GM12878 (cell line): ENCODE data around the gene OPN5. TPM values are rescaled to one million over a fixed set of nuclear protein-coding genes. Genes with fewer than 3 reads are reported as not detected.

ENCODE experiments used
- ATAC-seq: fragments of 200-7000 bp; cut with Tn5 transposase; 3 replicates; pipeline ENCODE4 v1.9.1; 2020; ENCODE audit warnings: mild to moderate bottlenecking, moderate library complexity
- BruUV-seq: library from RNA; stranded (reverse); fragments of 400-500 nt; replicated peaks from 2 replicates; lab custom pipeline; 2021; lab: Mats Ljungman, UMichigan
- CTCF ChIA-PET: fragments of 300-600 bp; sonication (Branson Sonifier 250); formaldehyde crosslinking; extraction: SDS; loops from one replicate; lab custom pipeline; 2021; ENCODE audit warnings: inconsistent platforms; lab: Yijun Ruan, JAX
- POLR2A ChIA-PET: fragments of 350-600 bp; formaldehyde crosslinking; extraction: SDS; loops from one replicate; lab custom pipeline; 2021; ENCODE audit warnings: inconsistent platforms; lab: Charles Lee
- RAD21 ChIA-PET: fragments of 300-600 bp; sonication (Branson Sonifier 250); formaldehyde crosslinking; loops from one replicate; lab custom pipeline; 2023; ENCODE audit warnings: antibody characterized with exemption; ENCODE audit not compliant: unreplicated experiment; lab: Charles Lee
- SMC1A ChIA-PET: fragments of 300-600 bp; sonication (Branson Sonifier 250); formaldehyde crosslinking; loops from one replicate; lab custom pipeline; 2023; ENCODE audit not compliant: unreplicated experiment, uncharacterized antibody; lab: Charles Lee
- DNase-seq: peaks from one replicate; pipeline ENCODE4 v3.0.0-alpha.2; 2011; ENCODE audit warnings: low read depth, low spot score
- FAIRE-seq: peaks from 3 replicates; lab custom pipeline; 2011; peaks lifted over from hg19 to GRCh38; lab: Jason Lieb, UNC
- H2AFZ ChIP-seq: 2 replicates; pipeline ENCODE4 v1.6.0; 2011; ENCODE audit warnings: low read depth, low read length, control low read depth; ENCODE audit not compliant: control insufficient read depth
- H3K27ac ChIP-seq: 2 replicates; pipeline ENCODE4 v1.5.1; 2011; ENCODE audit warnings: control low read depth; ENCODE audit not compliant: control insufficient read depth, insufficient read depth
- H3K27me3 ChIP-seq, 2 experiments: replicated peaks in 1 of 2; 2 replicates each; pipeline versions ENCODE4 v1.6.0 to v1.6.1; 2011; ENCODE audit warnings: low read length in 1 of 2; ENCODE audit not compliant: control insufficient read depth in 2 of 2, insufficient read depth in 2 of 2
- H3K36me3 ChIP-seq, 2 experiments: 2 replicates each; pipeline ENCODE4 v1.5.1; 2011; ENCODE audit warnings: low read length in 1 of 2; ENCODE audit not compliant: control insufficient read depth in 2 of 2, insufficient read depth in 2 of 2
- H3K4me1 ChIP-seq: 2 replicates; pipeline ENCODE4 v1.6.1; 2011; ENCODE audit warnings: mild to moderate bottlenecking, low read length, moderate library complexity, mixed read lengths; ENCODE audit not compliant: control insufficient read depth, insufficient read depth
- H3K4me2 ChIP-seq: 2 replicates; pipeline ENCODE4 v1.6.0; 2011; ENCODE audit warnings: control low read depth; ENCODE audit not compliant: control insufficient read depth, insufficient read depth
- H3K4me3 ChIP-seq: fragments of 200-600 bp; sonication (generic); 2 replicates; pipeline ENCODE4 v1.5.1; 2016
- H3K79me2 ChIP-seq: 2 replicates; pipeline ENCODE4 v1.6.0; 2011; ENCODE audit warnings: low read length; ENCODE audit not compliant: control insufficient read depth, insufficient read depth
- H3K9ac ChIP-seq: 2 replicates; pipeline ENCODE4 v1.8.0; 2011; ENCODE audit warnings: low read length, control low read depth, mixed read lengths; ENCODE audit not compliant: control insufficient read depth, insufficient read depth
- H3K9me3 ChIP-seq: replicated peaks from 3 replicates; pipeline ENCODE4 v1.5.1; 2011; ENCODE audit warnings: mild to moderate bottlenecking, low read length; ENCODE audit not compliant: control insufficient read depth, insufficient read depth
- H4K20me1 ChIP-seq: 2 replicates; pipeline ENCODE4 v1.6.0; 2011; ENCODE audit not compliant: control insufficient read depth, insufficient read depth
- BCL11A ChIP-seq: IDR thresholded peaks from 2 replicates; pipeline ENCODE4 v1.6.1; 2011; ENCODE audit warnings: low read depth, low read length
- CBFB ChIP-seq: IDR thresholded peaks from 2 replicates; pipeline ENCODE4 v1.6.1; 2016; ENCODE audit warnings: antibody characterized with exemption, low read depth
- CREM ChIP-seq: IDR thresholded peaks from 2 replicates; pipeline ENCODE4 v1.6.1; 2014; ENCODE audit warnings: antibody characterized with exemption, low read depth
- E2F4 ChIP-seq: IDR thresholded peaks from 2 replicates; pipeline ENCODE4 v1.6.1; 2012; ENCODE audit warnings: low read depth, low read length, improper control_type of control experiment
- EED ChIP-seq: sonication (generic); IDR thresholded peaks from 2 replicates; pipeline ENCODE4 v1.6.1; 2016; ENCODE audit warnings: antibody characterized with exemption, low read depth
- FOXM1 ChIP-seq: IDR thresholded peaks from 2 replicates; pipeline ENCODE4 v1.6.1; 2012; ENCODE audit warnings: low read depth, mild to moderate bottlenecking, inconsistent platforms, low read length, moderate library complexity
- IRF4 ChIP-seq: IDR thresholded peaks from 2 replicates; pipeline ENCODE4 v1.6.1; 2011; ENCODE audit warnings: low read depth, low read length
- KDM1A ChIP-seq: fragments of 200-600 bp; sonication (generic); IDR thresholded peaks from 2 replicates; pipeline ENCODE4 v1.6.1; 2016; ENCODE audit warnings: borderline replicate concordance
- KLF5 ChIP-seq: fragments of 450-650 bp; IDR thresholded peaks from 2 replicates; pipeline ENCODE4 v1.6.1; 2014; ENCODE audit warnings: mild to moderate bottlenecking; ENCODE audit not compliant: partially characterized antibody
- MEF2B ChIP-seq: fragments of 450-650 bp; IDR thresholded peaks from 2 replicates; pipeline ENCODE4 v1.6.1; 2018; ENCODE audit warnings: mild to moderate bottlenecking, moderate library complexity; ENCODE audit not compliant: partially characterized antibody, poor library complexity, severe bottlenecking
- MTA2 ChIP-seq: fragments of 450-650 bp; IDR thresholded peaks from 2 replicates; pipeline ENCODE4 v1.6.1; 2016; ENCODE audit warnings: low read depth, mild to moderate bottlenecking, moderate library complexity
- MYB ChIP-seq: fragments of 150-350 bp; IDR thresholded peaks from 2 replicates; pipeline ENCODE4 v1.6.1; 2014; ENCODE audit warnings: mild to moderate bottlenecking, low read depth, low read length, borderline replicate concordance
- NFIC ChIP-seq: IDR thresholded peaks from 2 replicates; pipeline ENCODE4 v1.6.1; 2012; ENCODE audit warnings: low read depth, mild to moderate bottlenecking, inconsistent platforms, low read length, moderate library complexity
- NR2F1 ChIP-seq: fragments of 450-650 bp; conservative IDR thresholded peaks from 2 replicates; pipeline ENCODE4 v1.6.1; 2017; ENCODE audit warnings: mild to moderate bottlenecking
- PML ChIP-seq: IDR thresholded peaks from 2 replicates; pipeline ENCODE4 v1.6.1; 2012; ENCODE audit warnings: low read length, inconsistent platforms
- RAD51 ChIP-seq: fragments of 450-650 bp; IDR thresholded peaks from 2 replicates; pipeline ENCODE4 v1.6.1; 2016; ENCODE audit warnings: moderate library complexity, mild to moderate bottlenecking, inconsistent platforms
- RBBP5 ChIP-seq: fragments of 200-600 bp; sonication (generic); conservative IDR thresholded peaks from 2 replicates; pipeline ENCODE4 v1.6.1; 2016
- RUNX3 ChIP-seq: IDR thresholded peaks from 2 replicates; pipeline ENCODE4 v1.6.1; 2012; ENCODE audit warnings: low read length, inconsistent platforms
- SREBF2 ChIP-seq: IDR thresholded peaks from 2 replicates; pipeline ENCODE4 v1.6.1; 2012; ENCODE audit warnings: mild to moderate bottlenecking, low read length
- YY1 ChIP-seq: IDR thresholded peaks from 2 replicates; pipeline ENCODE4 v1.6.1; 2011; ENCODE audit warnings: low read depth, mild to moderate bottlenecking, low read length
- ZNF217 ChIP-seq: fragments of 450-650 bp; IDR thresholded peaks from 2 replicates; pipeline ENCODE4 v1.6.1; 2017; ENCODE audit warnings: antibody characterized with exemption, mild to moderate bottlenecking
- WGBS: methylation state at CpG from one replicate; pipeline ENCODE4 v1.1.6; 2016; ENCODE audit warnings: low lambda C conversion rate; ENCODE audit not compliant: insufficient replicate concordance, insufficient coverage; ENCODE audit errors: missing lambda C conversion rate; 5-methylcytosine and 5-hydroxymethylcytosine counted together
- in situ Hi-C: fragments of 300-500 bp; cut with MboI; formaldehyde crosslinking; loops from 9 replicates; pipeline ENCODE4 v1.14.3; 2018; ENCODE audit warnings: mixed read lengths
- intact Hi-C: fragments of 100-400 bp; cut with micrococcal nuclease; formaldehyde crosslinking; loops from one replicate; pipeline ENCODE4 v1.14.2; 2022; ENCODE audit not compliant: unreplicated experiment
- polyA plus RNA-seq, 11 experiments: library from polyadenylated mRNA; depleted of rRNA in 4 of 11; unstranded in 6 of 11; stranded (reverse) in 5 of 11; fragments of >200 nt; fragmentation: Nextera tagmentation in 4 of 11; fragmentation: Illumina TruSeq in 1 of 11; extraction: Ambion mirVana in 4 of 11; extraction: Trizol in 1 of 11; gene quantifications; 1 replicate in 1 of 11; 2 replicates in 10 of 11; pipeline versions ENCODE4 v1.2.1 to v1.2.3, GENCODE V29; 2011 to 2016; ENCODE audit warnings: inconsistent platforms in 2 of 11, missing spikeins in 2 of 11, low read depth in 1 of 11
- total RNA-seq, 4 experiments: library from RNA; depleted of rRNA in 3 of 4; stranded (reverse); fragments of >200 nt in 3 of 4; fragmentation: Illumina TruSeq in 1 of 4; extraction: Trizol in 1 of 4; gene quantifications; 2 replicates each; pipeline versions ENCODE4 v1.2.1 to v1.2.3, GENCODE V29; 2013 to 2021
- TF ChIP-seq, protein P1 (sequence below): IDR thresholded peaks from 2 replicates; pipeline ENCODE4 v1.6.1; 2011; ENCODE audit warnings: borderline replicate concordance, low read depth, mild to moderate bottlenecking, moderate library complexity, mixed read lengths, low read length; ENCODE audit not compliant: insufficient read depth; ENCODE audit errors: extremely low read length
- TF ChIP-seq, protein P2 (sequence below): fragments of 450-650 bp; IDR thresholded peaks from 2 replicates; pipeline ENCODE4 v1.6.1; 2017; ENCODE audit warnings: mild to moderate bottlenecking, moderate library complexity

The OPN5 gene
- total and polyA plus RNA-seq, 10 of the 15 experiments (the other 5 are each of a cell fraction or from before 2014, with no cell fraction given) = not detected

- POLR2A ChIA-PET = no interaction called here
- in situ Hi-C loops (no loop called here), intact Hi-C loops (no loop called here)
- 6% methylated on average over 1 of the region's 1 CpG for WGBS
- Histone ChIP-seq H2AFZ (no peak overlapping the region), H3K9me3 (no peaks in the 10 kb centered on the region), H3K4me1 (no peaks in the 10 kb centered on the region), H3K4me3 (no peak overlapping the region), H3K79me2 (no peaks in the 10 kb centered on the region), H4K20me1 (no peaks in the 10 kb centered on the region), H3K4me2 (no peak overlapping the region), H3K27ac (no peak overlapping the region), H3K9ac (no peak overlapping the region), H3K27me3 (peaks cover 0 to 4% of the 10 kb centered on the region in 2 experiments; a peak in 1 of 4 replicates), H3K36me3 (no peaks in the 10 kb centered on the region)
- RAD21 ChIA-PET = no interaction called here
- no TSS peak for BruUV-seq
- SMC1A ChIA-PET = interaction anchor here (0.6 kb wide), 1 partner anchor 17 kb away, joined by 3 read pairs; no protein-coding TSS in a partner anchor
- ATAC-seq (peak; percentile 82), DNase-seq (no peak), FAIRE-seq (no peak)
- CTCF ChIA-PET = no interaction called here
- TF ChIP-seq BCL11A = peak; percentile 61; the same call in 1 of the 2 replicates
- TF ChIP-seq CREM = peak; percentile 36; the same call in 1 of the 2 replicates
- TF ChIP-seq, protein P1, sequence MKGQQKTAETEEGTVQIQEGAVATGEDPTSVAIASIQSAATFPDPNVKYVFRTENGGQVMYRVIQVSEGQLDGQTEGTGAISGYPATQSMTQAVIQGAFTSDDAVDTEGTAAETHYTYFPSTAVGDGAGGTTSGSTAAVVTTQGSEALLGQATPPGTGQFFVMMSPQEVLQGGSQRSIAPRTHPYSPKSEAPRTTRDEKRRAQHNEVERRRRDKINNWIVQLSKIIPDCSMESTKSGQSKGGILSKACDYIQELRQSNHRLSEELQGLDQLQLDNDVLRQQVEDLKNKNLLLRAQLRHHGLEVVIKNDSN = no peak
- no peak for TF ChIP-seq SREBF2
- TF ChIP-seq PML = 0 out of 2 replicates have a peak, but pooled peaks have one; percentile 28
- TF ChIP-seq RAD51 = no peak
- TF ChIP-seq CBFB = no peak
- TF ChIP-seq MYB = no peak
- TF ChIP-seq, protein P2, sequence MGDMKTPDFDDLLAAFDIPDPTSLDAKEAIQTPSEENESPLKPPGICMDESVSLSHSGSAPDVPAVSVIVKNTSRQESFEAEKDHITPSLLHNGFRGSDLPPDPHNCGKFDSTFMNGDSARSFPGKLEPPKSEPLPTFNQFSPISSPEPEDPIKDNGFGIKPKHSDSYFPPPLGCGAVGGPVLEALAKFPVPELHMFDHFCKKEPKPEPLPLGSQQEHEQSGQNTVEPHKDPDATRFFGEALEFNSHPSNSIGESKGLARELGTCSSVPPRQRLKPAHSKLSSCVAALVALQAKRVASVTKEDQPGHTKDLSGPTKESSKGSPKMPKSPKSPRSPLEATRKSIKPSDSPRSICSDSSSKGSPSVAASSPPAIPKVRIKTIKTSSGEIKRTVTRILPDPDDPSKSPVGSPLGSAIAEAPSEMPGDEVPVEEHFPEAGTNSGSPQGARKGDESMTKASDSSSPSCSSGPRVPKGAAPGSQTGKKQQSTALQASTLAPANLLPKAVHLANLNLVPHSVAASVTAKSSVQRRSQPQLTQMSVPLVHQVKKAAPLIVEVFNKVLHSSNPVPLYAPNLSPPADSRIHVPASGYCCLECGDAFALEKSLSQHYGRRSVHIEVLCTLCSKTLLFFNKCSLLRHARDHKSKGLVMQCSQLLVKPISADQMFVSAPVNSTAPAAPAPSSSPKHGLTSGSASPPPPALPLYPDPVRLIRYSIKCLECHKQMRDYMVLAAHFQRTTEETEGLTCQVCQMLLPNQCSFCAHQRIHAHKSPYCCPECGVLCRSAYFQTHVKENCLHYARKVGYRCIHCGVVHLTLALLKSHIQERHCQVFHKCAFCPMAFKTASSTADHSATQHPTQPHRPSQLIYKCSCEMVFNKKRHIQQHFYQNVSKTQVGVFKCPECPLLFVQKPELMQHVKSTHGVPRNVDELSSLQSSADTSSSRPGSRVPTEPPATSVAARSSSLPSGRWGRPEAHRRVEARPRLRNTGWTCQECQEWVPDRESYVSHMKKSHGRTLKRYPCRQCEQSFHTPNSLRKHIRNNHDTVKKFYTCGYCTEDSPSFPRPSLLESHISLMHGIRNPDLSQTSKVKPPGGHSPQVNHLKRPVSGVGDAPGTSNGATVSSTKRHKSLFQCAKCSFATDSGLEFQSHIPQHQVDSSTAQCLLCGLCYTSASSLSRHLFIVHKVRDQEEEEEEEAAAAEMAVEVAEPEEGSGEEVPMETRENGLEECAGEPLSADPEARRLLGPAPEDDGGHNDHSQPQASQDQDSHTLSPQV = no peak
- peak; percentile 40; the same call in 1 of the 2 replicates for TF ChIP-seq EED
- TF ChIP-seq MEF2B = no peak
- no peak for TF ChIP-seq RBBP5
- TF ChIP-seq YY1 = no peak
- no peak for TF ChIP-seq NR2F1
- no peak for TF ChIP-seq E2F4
- 0 out of 2 replicates have a peak, but pooled peaks have one; percentile 16 for TF ChIP-seq NFIC
- TF ChIP-seq KLF5 = no peak
- TF ChIP-seq KDM1A = no peak
- no peak for TF ChIP-seq ZNF217
- TF ChIP-seq FOXM1 = no peak
- TF ChIP-seq MTA2 = no peak
- TF ChIP-seq IRF4 = no peak
- TF ChIP-seq RUNX3 = peak; percentile 46; the same call in 1 of the 2 replicates
Measured at GRCh38 chr6:47836639-47837038, 54.8 kb downstream of the OPN5 start.
